Mesenteric fat pad (tissue), 1 donor: ENCODE measurements around the gene ARPC5. TPM values are rescaled to one million over a fixed set of nuclear protein-coding genes. Genes with fewer than 3 reads are reported as not detected.
A peak's percentile ranks its signal among the peaks of the same experiment; 100 is the strongest.
"Not testable (repeated sequence)": the region's sequence is repeated elsewhere in the genome, so short reads cannot be mapped to it uniquely, and the experiment has no call there.

Experiments
- DNase-seq: peaks from one replicate; pipeline ENCODE4 v3.0.0-alpha.2; 2020; ENCODE audit warnings: low spot score
- long read RNA-seq: library from polyadenylated mRNA; unstranded; transcript quantifications from one replicate; pipeline ENCODE4 v2.0.0, GENCODE V29; 2020
- total RNA-seq: library from RNA; stranded (reverse); fragmentation: NEBNext Ultra II Directional; extraction: Animal tissue kit (Norgen Biotek cat#: 25700); gene quantifications from one replicate; pipeline ENCODE4 v1.2.1, GENCODE V29; 2021
- donor health status: DM: yes; HTN: yes; CAD: no.

ARPC5 gene
- total RNA-seq: 109 TPM
- long read RNA-seq, full-length matches to known transcripts: 427 of 482 reads
- long read RNA-seq, partial matches to known transcripts: 44 of 482 reads
- long read RNA-seq, other reads (novel, unspliced or antisense): 11 of 482 reads

GRCh38 chr1:183635606-183636333 is at the start of gene ARPC5:
Gene ARPC5, minus strand, starts transcription at chr1:183635783. Its CDS starts 124 bp downstream, at chr1:183635659.
- DNase-seq: peak; percentile 99

GRCh38 chr1:183685112-183685713 is 49.6 kb upstream of the ARPC5 start:
- no peak for DNase-seq

- DNase-seq: not testable (repeated sequence)
These were observed 43.8 kb upstream of the ARPC5 start for GRCh38 chr1:183679363-183679762.

GRCh38 chr1:183678819-183679218 is 43.2 kb upstream of the ARPC5 start:
- DNase-seq: no peak

GRCh38 chr1:183676586-183677189 is 41.1 kb upstream of the ARPC5 start:
- DNase-seq: no peak

GRCh38 chr1:183675883-183676585 is 40.5 kb upstream of the ARPC5 start:
- no peak for DNase-seq

- no peak for DNase-seq
These were observed 39.8 kb upstream of the ARPC5 start for GRCh38 chr1:183675381-183675780.

GRCh38 chr1:183674886-183675285 is 39.3 kb upstream of the ARPC5 start:
- no peak for DNase-seq

- DNase-seq: no peak
These were observed 38.8 kb upstream of the ARPC5 start for GRCh38 chr1:183674339-183674738.

GRCh38 chr1:183673605-183674323 is 38.2 kb upstream of the ARPC5 start:
- no peak for DNase-seq

- no peak for DNase-seq
These were observed 34.6 kb upstream of the ARPC5 start for GRCh38 chr1:183670169-183670568.

GRCh38 chr1:183656355-183656754 is 20.8 kb upstream of the ARPC5 start:
- DNase-seq: no peak

GRCh38 chr1:183655562-183656075 is 20.0 kb upstream of the ARPC5 start:
- DNase-seq: no peak

- no peak for DNase-seq
These were observed 19.1 kb upstream of the ARPC5 start for GRCh38 chr1:183654706-183655105.

GRCh38 chr1:183653876-183654451 is 18.4 kb upstream of the ARPC5 start:
- no peak for DNase-seq

- no peak for DNase-seq
These were observed 17.8 kb upstream of the ARPC5 start for GRCh38 chr1:183653462-183653794.

- no peak for DNase-seq
These were observed 17.2 kb upstream of the ARPC5 start, which contains the start of gene APOBEC4 for GRCh38 chr1:183652547-183653461. Gene APOBEC4, minus strand, starts transcription at chr1:183653316. Its CDS starts 4,535 bp downstream, at chr1:183648781.

- DNase-seq: no peak
These were observed 16.5 kb upstream of the ARPC5 start for GRCh38 chr1:183652107-183652506.

GRCh38 chr1:183651612-183652011 is 16.0 kb upstream of the ARPC5 start:
- no peak for DNase-seq
